ENCODE measurements around the gene PODNL1.

The PODNL1 gene

GRCh38 chr19:13955662-13956364 is 17.6 kb upstream of the PODNL1 start:
- TF ChIP-seq REST (IDR thresholded peaks at IDR 0.05; ENCODE audit: insufficient read depth in 1 of 2, low read depth in 2 of 2, low read length in 2 of 2) = no peak

DNA sequence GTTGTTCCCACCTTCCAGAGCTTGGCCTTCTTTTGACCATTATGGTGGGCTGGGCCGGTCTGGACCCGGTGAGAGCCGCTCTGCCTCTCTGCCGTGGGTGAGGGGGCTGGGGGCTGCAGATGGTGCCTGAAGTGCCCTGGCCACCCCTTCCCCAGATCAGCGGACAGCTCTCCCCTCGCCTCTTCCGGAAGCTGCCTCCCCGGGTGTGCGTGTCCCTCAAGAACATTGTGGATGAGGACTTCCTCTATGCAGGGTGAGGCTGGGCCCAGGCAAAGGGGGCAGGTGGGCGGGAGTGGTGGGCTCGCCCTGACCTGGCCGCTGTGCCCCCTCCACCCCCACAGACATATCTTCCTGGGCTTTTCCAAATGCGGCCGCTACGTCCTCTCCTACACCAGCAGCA is 16.0 kb upstream of the PODNL1 start:
- TF ChIP-seq TAF1 (IDR thresholded peaks at IDR 0.05; ENCODE audit: borderline replicate concordance, insufficient read depth, low read length) (no peak), SIN3A (IDR thresholded peaks at IDR 0.05; ENCODE audit: borderline replicate concordance, insufficient read depth, low read length) (no peak), REST (IDR thresholded peaks at IDR 0.05; ENCODE audit: insufficient read depth in 1 of 2, low read depth in 2 of 2, low read length in 2 of 2) (no peak), FOXP2 (optimal IDR thresholded peaks at IDR 0.05; ENCODE audit: borderline replicate concordance, extremely low read depth, extremely low read length, insufficient read depth) (no peak), POLR2AphosphoS5 (IDR thresholded peaks at IDR 0.05; ENCODE audit: low read depth, low read length) (no peak)

GRCh38 chr19:13952931-13953531 is 14.8 kb upstream of the PODNL1 start:
- TF ChIP-seq TAF1 (IDR thresholded peaks at IDR 0.05; ENCODE audit: borderline replicate concordance, insufficient read depth, low read length) = no peak
- no peak for TF ChIP-seq SIN3A (IDR thresholded peaks at IDR 0.05; ENCODE audit: borderline replicate concordance, insufficient read depth, low read length)
- TF ChIP-seq POLR2AphosphoS5 (IDR thresholded peaks at IDR 0.05; ENCODE audit: low read depth, low read length) = no peak
- TF ChIP-seq FOXP2 (optimal IDR thresholded peaks at IDR 0.05; ENCODE audit: borderline replicate concordance, extremely low read depth, extremely low read length, insufficient read depth) = no peak
- no peak for TF ChIP-seq REST (IDR thresholded peaks at IDR 0.05; ENCODE audit: insufficient read depth in 1 of 2, low read depth in 2 of 2, low read length in 2 of 2)

DNA sequence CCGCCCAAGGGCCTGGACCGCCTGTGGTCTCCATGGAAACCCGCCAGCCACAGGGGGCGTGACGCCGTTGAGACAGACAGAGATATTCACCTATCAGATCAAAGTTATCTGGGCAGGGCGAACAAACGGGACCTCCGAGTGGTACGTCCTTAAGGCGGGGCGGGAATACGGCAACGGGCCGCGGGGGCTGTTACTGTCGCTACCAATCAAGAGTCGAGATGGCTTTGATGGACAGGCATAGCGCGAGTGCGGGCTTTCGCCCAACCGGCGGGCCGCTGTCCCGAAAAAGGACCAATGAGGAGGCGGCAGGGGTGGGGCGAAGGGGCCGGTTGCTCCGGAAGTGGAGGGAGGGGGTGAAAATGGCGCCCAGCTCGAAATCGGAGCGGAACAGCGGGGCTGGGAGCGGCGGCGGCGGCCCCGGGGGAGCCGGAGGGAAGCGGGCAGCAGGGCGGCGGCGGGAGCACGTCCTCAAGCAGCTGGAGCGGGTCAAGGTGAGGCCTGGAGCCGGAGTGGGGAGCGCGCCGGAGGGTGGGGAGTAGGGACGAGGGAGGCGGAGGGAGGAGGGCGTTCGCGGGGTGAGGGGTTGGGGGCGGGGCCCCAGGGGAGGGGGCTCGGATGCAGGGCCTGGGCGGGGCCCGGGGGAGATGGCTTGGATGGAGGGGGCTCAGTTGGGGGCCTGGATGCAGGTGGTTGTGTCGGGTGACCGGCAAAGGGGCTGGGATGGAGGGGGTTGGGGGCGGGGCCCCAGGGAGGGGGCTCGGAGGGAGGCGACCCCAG is 14.1 kb upstream of the PODNL1 start, which contains the start of gene DCAF15:
Gene DCAF15, plus strand, starts transcription at position 356 of the 777 bp plus-strand sequence. Its CDS starts 4 bp downstream, at position 360.
- TF ChIP-seq POLR2AphosphoS5 (IDR thresholded peaks at IDR 0.05; ENCODE audit: low read depth, low read length) = peak; percentile 63
- TF ChIP-seq TAF1 (IDR thresholded peaks at IDR 0.05; ENCODE audit: borderline replicate concordance, insufficient read depth, low read length) = peak; percentile 90
- TF ChIP-seq REST (IDR thresholded peaks at IDR 0.05; ENCODE audit: insufficient read depth in 1 of 2, low read depth in 2 of 2, low read length in 2 of 2) = no peak; a peak in 1 of 4 replicates
- no peak for TF ChIP-seq FOXP2 (optimal IDR thresholded peaks at IDR 0.05; ENCODE audit: borderline replicate concordance, extremely low read depth, extremely low read length, insufficient read depth)
- no peak; the same call in 1 of the 2 replicates for TF ChIP-seq SIN3A (IDR thresholded peaks at IDR 0.05; ENCODE audit: borderline replicate concordance, insufficient read depth, low read length)
